Measurements from ENCODE around the gene HNRNPA3.
A peak's percentile ranks its signal among the peaks of the same experiment; 100 is the strongest.

GRCh38 chr2:177235855-177236437, 23.4 kb downstream of the HNRNPA3 start:
- TF ChIP-seq CTCF (conservative IDR thresholded peaks at IDR 0.05): peak; percentile 23; the same call in 1 of the 2 replicates
- no peak for TF ChIP-seq EZH2 (IDR thresholded peaks at IDR 0.05; ENCODE audit: low read depth)

All from PC-9 (cell line).